HG03139 (cell line): ENCODE results near the gene KLK10.

Source experiments
- ATAC-seq: cut with Tn5 transposase; IDR thresholded peaks from one replicate; pipeline ENCODE4 v1.9.1; 2021; ENCODE audit not compliant: unreplicated experiment

KLK10 gene

DNA sequence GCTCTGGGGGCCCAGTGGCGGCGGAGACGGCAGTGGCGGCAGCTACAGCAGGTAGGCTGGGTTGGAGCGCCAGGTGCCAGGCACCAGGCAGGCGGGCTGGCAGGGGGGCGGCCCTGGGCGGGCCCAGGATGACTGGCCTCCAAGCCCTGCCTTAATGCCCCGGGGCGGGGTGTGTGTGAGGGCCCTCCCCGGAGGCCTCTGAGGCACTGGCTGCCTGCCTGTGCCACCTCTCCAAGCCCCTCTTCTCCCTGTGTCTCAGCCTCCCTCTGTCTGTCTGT lies 7.0 kb upstream of the KLK10 start, which contains the start of gene KLK11:
KLK11 (minus strand) TSS at position 63 of the 278 bp plus-strand sequence. CDS start 985 bp downstream, outside the sequence.
- no peak for ATAC-seq

DNA sequence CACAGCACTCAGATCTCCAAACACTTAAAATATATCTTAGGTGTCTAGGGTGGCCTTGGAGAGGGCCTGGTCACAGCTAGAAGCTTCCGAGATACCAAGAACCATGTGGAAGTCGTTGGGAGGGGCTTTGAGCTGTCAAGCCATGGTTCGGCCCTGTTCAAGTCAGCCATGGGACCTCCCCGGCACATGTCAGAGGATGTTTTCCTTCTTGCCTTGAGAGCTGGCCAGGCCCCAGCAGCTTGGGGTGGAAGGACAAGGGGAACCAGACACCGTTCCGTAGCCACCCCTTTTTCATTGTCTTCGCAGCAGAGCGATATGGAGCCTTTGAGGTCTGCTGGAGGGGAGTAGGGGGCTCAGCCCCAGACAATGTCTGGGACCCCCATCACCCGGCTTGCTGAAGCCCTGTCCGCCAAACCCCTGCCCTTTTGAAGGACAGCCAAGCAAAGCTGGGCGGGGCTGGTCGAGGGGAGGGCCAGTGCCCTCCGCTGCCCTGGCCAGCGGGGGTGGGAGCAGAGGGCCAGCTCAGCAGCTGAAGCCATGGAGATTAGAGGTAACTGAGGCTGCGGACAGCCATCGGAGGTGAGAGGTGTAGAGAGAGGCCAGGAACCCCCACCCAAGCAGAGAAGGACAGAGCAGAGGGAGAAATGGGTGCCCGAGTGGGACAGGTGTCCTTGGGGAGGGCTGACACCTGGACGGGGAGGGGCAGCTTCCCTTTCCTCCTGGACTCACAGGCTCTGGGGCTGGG lies 6.5 kb upstream of the KLK10 start:
- no peak for ATAC-seq

DNA sequence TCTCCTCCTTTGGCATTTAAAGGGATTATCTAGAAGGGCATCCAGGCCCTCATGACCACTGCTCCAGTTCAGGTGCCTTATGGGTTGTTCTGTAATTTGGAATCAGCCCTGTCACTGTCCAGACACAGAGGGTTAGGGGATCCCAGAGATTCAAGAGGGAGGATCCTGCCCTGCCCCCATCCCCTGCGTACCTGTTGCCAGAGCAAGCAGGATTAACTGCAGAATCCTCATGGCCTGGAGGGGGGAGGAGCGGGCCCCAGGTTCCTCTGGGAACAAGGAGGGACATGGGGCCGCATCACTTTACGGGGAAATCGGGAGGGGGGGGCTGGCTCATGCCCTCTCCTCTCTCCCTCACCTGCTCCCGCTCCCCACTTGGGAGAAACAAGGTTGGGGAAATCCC lies 5.9 kb upstream of the KLK10 start:
- ATAC-seq, result no peak

DNA sequence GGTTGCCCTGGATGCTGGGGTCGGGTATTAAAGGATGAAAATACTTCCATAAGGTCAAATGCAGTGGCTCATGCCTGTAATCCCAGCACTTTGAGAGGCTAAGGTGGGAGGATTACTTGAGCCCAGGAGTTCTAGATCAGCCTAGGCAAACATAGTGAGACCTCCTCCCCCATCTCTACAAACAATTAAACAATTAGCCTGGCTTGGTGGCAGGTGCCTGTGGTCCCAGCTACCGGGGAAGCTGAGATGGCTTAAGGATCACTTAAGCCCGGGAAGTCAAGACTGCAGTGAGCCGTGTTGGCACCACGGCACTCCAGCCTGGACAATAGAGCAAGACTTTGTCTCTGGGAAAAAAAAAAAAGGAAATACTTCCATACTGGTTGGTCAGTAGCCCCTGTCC lies 5.4 kb upstream of the KLK10 start:
- no peak for ATAC-seq

DNA sequence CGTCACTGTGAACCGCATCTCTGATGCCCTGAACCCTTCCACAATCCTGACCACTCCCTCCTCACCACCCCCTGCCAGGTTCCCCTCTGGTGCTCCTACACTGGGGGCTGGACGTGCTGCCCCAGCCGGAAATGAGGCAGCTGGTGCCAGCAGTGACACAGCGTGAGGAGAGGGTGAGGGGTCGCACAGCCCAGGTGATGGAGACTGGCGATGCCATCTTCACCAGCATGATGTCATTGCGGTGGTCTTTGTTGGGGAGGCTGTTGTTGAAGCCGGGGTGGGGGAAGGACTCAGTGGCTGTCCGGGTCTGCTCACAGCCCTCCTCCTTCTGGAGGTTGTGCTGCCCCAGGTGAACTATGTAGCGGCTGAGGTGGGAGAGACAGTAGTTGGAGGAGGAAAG lies 4.4 kb upstream of the KLK10 start:
- ATAC-seq, result no peak

DNA sequence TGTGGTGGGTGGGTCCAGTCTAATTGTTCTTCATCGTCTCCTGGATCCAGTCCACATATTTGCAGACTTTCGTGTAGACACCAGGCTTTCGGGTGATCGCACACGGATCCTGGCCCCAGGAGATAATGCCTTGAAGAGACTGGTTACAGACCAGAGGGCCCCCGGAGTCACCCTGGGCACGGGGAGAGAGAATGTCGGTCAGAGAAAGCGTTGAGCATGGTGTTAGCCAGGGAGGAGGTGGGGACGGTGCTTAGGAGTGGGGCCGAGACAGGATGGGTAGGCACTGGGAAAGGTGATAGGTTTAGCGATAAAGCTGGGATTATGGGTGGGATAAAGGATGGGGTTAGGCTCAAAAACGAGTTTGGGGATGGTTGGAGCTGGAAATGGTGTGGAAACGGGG lies 3.0 kb upstream of the KLK10 start:
- no peak for ATAC-seq

DNA sequence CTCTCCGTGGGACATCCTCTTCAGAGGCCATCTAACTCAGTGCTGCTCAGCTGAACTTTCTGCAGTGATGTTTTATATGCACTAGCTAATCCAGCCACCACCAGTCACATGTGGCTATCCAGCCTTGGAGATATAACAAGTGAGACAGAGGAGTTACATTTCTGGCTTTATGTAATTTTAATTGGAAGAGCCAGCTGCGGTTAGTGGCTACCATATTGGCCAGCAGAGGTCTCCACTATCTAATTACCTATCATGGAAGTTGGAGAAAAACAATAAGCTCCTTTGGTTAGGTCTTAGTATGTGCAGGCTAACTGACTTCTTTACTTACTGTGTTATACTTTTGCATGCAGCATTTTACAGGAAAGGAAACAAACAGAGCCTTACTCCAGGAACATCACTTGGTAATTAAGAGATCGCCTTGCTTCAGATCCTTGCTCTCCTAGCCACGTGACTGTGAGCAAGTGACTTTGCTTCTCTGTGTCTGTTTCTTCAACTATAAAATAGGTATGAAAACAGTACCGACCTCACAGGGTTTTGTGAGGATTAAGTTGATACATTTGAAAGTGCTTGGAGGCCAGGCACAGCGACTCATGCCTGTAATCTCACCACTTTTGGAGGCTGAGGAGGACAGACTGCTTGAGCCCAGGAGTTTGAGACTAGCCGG lies 1.6 kb upstream of the KLK10 start:
- ATAC-seq, result no peak

DNA sequence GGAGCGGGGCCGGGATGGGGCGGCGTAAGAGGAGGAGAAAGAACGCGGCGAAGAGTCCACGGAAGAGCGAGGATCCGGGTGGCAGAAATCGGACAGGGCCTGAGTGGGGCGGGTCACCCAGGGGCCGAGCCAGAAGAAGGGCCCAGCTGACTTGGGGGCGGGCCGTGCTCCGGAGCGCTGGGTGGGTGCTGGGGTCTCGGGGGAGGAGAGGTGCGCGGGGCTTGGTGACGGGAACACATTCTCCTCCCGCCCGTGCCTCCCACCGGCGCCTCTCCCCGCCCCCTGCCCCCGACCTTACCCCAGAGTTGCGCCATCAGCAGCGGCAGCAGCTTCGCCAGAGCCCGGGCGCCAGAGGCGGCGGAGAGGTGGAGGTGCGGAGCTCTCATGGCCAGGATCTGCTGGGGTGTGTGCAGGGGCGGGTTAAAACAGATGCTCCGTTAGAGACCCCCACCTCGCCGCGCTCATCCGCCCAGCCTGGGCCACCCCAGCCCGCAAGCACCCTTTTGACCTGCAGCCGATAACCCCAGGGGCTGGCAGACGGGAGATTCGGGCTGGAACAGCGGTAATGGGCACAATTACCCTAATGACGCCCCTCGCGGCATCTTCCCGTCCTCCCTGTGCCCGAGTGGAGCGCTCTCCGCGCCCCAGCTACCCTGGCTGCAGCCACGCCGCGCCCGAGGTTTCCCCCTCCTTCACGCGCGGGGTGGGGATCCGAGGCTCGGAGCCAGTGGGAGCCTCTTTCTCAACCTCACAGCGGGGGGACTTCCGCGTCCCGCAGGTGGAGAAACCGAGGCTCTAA lies 565 bp downstream of the KLK10 start:
- no peak for ATAC-seq

DNA sequence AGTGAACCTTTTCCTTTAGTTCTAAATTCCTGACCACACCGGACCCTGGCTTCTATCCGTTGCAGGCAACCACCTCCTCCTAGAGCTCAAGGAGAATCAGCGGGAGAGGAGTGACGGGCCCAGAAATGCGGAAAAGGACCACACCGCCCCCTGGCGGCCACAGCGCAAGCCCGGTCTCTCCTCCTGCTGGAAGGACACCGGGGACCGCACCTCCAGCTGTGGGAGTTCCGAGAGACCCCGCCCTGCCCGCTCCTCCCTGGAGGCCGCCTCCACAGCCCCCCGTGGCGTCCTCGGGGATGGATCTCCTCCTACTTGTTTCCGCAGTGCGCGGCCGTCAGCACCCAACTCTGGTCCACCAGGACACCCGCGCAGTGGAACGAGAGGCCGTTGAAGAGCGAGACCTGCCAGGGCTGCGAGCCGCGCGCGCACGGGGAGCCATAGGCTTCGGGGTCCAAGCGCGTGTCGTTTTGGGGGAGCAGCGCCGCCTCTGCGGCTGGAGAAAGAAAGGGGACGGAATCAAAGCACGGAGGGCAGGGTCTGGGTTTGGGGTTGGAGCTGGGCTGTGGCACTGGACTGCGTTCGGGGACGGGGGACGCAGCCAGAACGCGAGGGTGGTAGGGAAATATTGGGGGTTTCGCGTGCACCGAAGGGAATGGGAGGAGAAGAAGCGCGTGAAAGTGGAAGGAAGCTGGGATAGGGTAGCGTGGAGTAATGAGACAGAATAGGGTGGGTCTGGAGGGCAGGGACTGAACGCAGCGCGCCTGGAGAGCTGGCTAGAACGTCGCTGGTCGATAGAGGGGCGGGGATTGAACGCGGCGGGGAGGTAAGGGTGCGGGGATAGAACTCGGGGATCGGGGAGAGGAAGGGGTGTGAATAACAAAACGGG lies 2.5 kb downstream of the KLK10 start:
- ATAC-seq, result no peak

DNA sequence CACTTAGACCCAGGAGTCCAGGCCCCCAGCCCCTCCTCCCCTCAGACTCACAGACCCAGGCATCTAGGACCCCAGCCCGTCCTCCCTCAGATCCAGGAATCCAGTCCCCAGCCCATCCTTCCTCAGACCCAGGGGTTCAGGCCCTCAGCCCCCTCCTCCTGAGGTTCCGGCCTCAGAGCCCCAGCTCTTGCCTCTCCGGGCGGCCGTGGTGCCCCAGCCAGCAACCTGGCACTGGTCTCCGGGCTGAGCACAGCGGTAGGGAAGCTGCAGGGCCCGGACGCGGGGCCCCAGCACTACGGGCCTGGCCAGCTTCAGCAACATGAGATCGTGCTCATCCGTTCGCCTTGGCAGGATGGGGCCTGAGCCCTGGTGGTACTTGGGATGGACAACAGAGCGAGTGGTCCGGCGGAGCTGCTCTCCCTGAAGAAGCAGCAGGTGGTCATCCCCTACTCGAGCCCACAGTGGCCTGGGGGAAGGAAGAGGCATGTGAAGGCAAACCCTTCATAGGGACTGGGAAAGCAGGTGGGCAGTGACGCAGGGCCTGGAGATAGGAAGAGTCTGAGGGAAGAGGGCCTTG lies 3.7 kb downstream of the KLK10 start:
- ATAC-seq, result no peak

DNA sequence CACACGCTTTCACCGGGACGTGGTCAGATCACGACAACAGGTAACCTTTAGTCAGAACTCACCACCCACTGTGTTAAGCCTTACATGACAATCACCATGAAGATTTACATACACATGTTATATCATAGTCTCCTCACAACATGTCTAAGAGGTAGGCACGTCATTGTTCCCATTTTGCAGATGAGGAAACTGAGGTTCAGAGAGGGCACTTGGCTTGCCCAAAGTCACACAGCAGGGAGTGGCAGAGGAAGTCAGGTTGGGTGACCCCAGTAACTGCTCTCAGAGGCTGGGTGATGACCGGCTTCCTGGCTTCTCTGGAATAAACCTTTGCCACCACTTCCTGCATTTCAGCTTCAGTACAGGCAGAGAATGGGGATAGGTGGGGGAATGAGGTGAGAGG lies 5.3 kb downstream of the KLK10 start:
- ATAC-seq, result no peak

DNA sequence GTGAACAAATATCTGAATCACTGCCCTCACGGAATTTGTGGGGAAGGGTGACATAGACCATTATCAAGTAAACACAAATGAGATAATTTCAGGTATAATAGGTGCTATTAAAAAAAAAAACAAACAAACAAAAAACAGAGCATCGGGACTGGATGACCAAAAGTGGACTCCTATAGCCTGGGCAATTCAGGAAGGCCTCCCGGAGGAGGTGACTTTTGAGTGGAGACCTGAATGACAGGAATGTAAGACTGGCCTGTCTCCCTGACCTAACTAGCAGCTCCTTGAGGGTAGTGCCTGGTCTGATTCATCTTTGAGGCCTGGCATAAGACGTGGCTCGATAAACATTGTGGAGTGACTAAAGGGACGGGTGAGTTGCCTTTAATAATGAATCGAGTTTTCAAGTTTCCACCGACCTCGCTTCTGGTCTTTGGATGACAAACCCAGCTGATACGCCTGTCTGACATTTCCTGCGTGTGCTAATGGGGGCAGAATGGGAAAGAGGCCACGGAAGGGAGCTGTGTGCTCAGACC lies 6.8 kb downstream of the KLK10 start:
- ATAC-seq, result no peak

DNA sequence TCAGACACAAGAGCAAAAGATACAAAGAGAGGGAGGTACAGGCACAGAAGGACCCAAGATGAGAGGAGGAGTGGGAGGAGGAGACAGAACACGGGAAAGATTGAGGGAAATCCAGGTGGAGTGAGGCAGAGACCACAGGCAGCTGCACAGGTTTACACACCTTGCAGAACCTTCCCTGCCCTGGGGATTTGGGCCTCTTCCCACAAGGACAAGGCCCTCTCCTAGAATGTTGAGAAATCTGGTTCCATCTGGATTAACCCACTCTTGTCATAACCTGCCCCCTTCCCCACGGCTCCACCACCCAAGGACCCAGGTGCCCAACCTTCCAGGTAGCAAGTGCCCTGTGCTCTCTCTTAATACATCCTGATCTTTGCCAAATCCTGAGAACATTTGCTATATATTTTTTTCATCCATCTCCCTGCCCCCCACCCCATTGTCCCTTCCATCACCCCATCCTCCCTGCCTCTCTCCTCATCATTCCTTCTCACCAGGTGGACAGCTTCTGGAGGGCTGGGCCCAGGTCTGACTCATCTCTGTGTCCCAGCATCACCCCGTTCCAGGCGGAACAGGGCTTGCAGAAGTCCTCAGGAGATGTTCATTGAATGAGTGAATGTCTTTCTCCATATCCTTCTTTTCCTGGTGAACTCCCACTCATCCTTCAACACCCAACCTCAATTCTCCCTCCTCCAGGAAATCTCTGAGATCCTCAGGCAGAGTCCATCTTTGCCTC lies 9.3 kb downstream of the KLK10 start:
- ATAC-seq, result no peak

DNA sequence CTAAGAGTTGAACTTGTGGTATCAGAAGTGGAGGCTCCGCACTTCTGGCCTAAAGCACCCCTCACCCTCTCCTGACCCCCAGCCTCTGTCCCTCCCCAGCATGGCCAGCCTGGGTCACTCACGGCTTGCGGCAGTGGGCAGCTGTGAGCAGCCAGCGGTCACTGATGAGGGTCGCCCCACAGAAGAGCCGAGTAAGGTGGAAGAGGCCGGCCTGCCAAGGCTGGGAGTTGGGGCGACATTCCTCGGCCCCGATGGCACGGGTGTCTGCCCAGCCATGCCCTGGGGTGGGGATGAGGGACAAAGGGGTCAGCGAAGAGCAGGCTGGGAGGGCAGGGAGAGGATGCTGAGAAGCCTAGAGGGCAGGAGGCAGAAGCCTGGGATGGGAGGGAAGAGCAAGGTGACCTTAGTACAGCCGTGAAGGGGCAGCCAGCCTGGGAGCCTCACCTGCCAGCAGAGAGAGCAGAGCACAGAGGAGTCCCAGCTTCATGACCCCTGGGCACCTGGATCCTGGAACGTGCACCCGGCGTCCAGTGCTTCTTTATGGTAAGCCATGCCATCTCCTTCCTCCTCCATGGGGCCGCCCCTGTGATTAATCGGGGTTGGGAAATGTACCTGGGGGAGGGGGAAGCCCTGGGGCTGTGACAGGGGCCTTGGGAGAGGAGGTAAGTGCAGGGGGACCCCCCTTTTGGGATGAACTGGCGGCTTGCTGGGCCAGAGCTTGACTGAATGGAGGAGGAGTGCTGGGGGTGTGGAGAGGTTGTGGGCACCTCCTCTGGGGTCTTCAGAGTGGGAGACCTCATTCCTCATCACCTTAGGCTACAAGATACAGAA lies 10.2 kb downstream of the KLK10 start:
- no peak for ATAC-seq

DNA sequence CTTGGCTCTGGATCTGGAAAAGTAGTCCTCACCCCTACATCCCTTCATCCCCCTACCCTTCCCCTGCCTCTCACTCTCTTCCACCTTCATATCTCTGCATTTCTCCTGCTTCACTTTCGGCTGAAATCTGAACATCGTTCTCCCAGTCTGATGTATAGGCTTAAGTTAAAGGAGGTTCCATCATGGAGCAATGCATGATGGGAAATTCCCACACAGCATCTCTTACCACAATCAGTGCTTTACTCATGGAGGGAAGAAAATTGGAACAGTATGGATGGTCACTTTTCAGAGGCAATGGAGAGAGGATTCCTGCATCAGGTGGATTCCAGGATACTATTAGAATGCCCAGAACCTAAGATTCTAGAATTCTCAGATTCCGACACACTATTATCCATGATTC lies 12.0 kb downstream of the KLK10 start:
- no peak for ATAC-seq

DNA sequence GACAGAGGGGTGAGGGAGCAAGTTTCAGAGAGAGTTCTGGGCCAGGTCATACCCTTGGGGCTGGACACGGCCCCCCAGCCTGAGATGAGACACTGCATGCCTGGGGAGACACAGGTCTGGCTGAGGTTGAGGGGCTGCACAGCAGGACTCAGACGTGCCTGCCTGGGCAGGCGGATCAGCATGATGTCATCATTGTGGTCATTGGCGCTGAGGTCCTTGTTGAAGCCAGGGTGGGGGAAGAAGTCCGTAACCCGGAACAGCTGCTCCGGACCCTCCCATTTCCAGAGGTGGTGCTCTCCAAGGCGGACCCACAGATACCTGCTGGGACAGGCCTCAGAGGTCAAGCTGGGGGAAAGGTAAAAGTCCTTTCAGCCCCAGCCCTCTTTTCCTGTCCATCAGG lies 13.1 kb downstream of the KLK10 start:
- ATAC-seq, result no peak

DNA sequence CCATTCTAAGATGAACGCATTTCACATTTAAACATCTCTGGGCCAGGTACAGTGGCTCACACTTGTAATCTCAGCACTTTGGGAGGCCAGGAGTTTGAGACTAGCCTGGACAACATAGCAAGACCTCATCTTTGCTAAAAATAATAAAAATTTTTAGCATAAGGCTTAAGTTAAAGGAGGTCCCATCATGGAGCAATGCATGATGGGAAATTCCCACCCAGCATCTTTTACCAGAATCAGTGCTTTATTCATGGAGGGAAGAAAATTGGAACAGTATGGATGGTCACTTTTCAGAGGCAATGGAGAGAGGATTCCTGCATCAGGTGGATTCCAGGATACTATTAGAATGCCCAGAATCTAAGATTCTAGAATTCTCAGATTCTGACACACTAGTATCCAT lies 14.3 kb downstream of the KLK10 start:
- no peak for ATAC-seq

DNA sequence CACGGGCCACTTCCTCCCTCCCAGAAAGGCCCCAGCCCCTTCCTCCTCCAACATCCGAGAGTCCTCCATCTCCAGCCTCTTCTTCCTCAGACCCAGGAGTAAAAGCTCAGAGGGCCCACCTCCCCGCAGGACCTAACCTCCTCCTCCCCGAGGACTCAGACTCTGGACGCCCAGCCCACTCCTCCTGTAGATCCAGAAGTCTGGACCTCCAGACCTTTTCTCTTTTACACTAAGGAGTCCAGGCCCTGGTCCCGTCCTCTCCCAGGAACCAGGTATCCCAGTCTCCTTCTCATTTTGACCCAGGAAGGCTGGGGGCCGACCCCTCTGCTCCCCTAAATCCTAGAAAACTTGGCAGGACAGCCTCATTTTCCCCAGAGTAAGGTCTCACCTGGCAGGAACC lies 16.2 kb downstream of the KLK10 start:
- ATAC-seq, result no peak
